PC-9 (cell line): ENCODE results near the gene ERC2. TPM values are rescaled to one million over a fixed set of nuclear protein-coding genes. Genes with fewer than 3 reads are reported as not detected.
A peak's percentile ranks its signal among the peaks of the same experiment; 100 is the strongest.

Experiments used
- BruUV-seq: library from RNA; stranded (reverse); fragments of 400-500 nt; replicated peaks from 2 replicates; lab custom pipeline; 2021; lab: Mats Ljungman, UMichigan
- CTCF ChIA-PET: fragments of 300-600 bp; sonication (Branson Sonifier 250); formaldehyde crosslinking; loops from one replicate; lab custom pipeline; 2022; ENCODE audit warnings: antibody characterized with exemption; lab: Charles Lee
- POLR2A ChIA-PET: fragments of 300-600 bp; sonication (Branson Sonifier 250); formaldehyde crosslinking; loops from one replicate; lab custom pipeline; 2022; ENCODE audit warnings: antibody characterized with exemption; ENCODE audit not compliant: unreplicated experiment; lab: Charles Lee
- DNase-seq, 2 experiments: peaks; one replicate each; pipeline versions ENCODE4 v3.0.0 to v3.0.0-alpha.2; 2015 to 2022; ENCODE audit warnings: mixed read lengths in 1 of 2
- H2AFZ ChIP-seq: fragments of 200-600 bp; sonication (generic); 2 replicates; pipeline ENCODE4 v1.8.1; 2017; ENCODE audit warnings: antibody characterized with exemption
- H3F3A ChIP-seq: fragments of 200-600 bp; sonication (generic); 2 replicates; pipeline ENCODE4 v1.8.1; 2017; ENCODE audit warnings: antibody characterized with exemption, mild to moderate bottlenecking, low read depth; ENCODE audit not compliant: insufficient read depth
- H3K27ac ChIP-seq: fragments of 200-600 bp; sonication (generic); 2 replicates; pipeline ENCODE4 v1.6.1; 2016; ENCODE audit warnings: mixed run types
- H3K27me3 ChIP-seq: fragments of 200-600 bp; sonication (generic); 2 replicates; pipeline ENCODE4 v1.6.1; 2016; ENCODE audit warnings: low read depth, mixed run types; ENCODE audit not compliant: insufficient read depth
- H3K36me3 ChIP-seq: fragments of 200-600 bp; sonication (generic); 2 replicates; pipeline ENCODE4 v1.6.1; 2016; ENCODE audit warnings: low read depth, mixed run types
- H3K4me1 ChIP-seq: fragments of 200-600 bp; sonication (generic); replicated peaks from 2 replicates; pipeline ENCODE4 v1.6.1; 2016; ENCODE audit warnings: mixed run types; ENCODE audit not compliant: insufficient read depth
- H3K4me2 ChIP-seq: fragments of 200-600 bp; sonication (generic); 2 replicates; pipeline ENCODE4 v1.6.1; 2017; ENCODE audit warnings: mixed run types
- H3K4me3 ChIP-seq: fragments of 200-600 bp; sonication (generic); 2 replicates; pipeline ENCODE4 v1.6.1; 2016; ENCODE audit warnings: mixed run types
- H3K79me2 ChIP-seq: fragments of 200-600 bp; sonication (generic); 2 replicates; pipeline ENCODE4 v1.6.1; 2017; ENCODE audit warnings: low read depth, mixed run types
- H3K9me2 ChIP-seq: fragments of 200-600 bp; sonication (generic); 2 replicates; pipeline ENCODE4 v1.8.1; 2017; ENCODE audit warnings: mild to moderate bottlenecking; ENCODE audit not compliant: insufficient read depth
- H3K9me3 ChIP-seq: fragments of 200-600 bp; sonication (generic); 2 replicates; pipeline ENCODE4 v1.8.1; 2016; ENCODE audit warnings: low read depth; ENCODE audit not compliant: insufficient read depth
- H4K20me1 ChIP-seq: fragments of 200-600 bp; sonication (generic); 2 replicates; pipeline ENCODE4 v1.8.1; 2017; ENCODE audit not compliant: insufficient read depth
- EZH2 ChIP-seq: fragments of 200-600 bp; sonication (generic); IDR thresholded peaks from 2 replicates; pipeline ENCODE4 v1.8.0; 2017; ENCODE audit warnings: antibody characterized with exemption, low read depth
- intact Hi-C: fragments of 100-400 bp; cut with micrococcal nuclease; formaldehyde crosslinking; loops from one replicate; pipeline ENCODE4 v1.10.0; 2022; ENCODE audit not compliant: unreplicated experiment
- total RNA-seq: library from RNA; stranded (reverse); gene quantifications from 2 replicates; pipeline ENCODE4 v1.2.3, GENCODE V29; 2021
- TF ChIP-seq, protein P1 (sequence below): fragments of 200-600 bp; sonication (generic); conservative IDR thresholded peaks from 2 replicates; pipeline ENCODE4 v1.6.1; 2017; ENCODE audit warnings: mixed run types, antibody characterized with exemption, mild to moderate bottlenecking, moderate library complexity

The ERC2 gene
- total RNA-seq, 1 experiment from 2014 or later, result 1.4 TPM

DNA sequence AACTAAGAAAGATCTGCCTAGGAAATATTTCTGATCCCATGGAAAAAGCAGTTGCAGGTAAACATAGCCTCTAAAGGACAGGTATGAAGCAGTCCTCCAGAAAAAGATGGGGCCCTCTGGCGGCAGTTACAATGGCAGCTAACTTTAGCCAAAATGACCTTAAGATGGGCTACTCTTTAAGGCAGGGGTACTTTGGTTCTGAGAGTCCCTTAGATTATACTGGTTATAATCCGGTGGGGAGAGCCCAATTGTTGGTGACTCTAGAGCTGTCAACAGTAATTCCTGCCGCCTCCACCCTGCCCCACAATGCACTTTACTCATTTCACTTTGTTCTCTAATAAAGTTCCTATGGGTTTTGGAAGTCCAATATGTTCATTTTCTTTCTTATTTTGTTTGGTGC is 568.4 kb downstream of the ERC2 start:
- TF ChIP-seq EZH2, result no peak
- TF ChIP-seq, protein P1, sequence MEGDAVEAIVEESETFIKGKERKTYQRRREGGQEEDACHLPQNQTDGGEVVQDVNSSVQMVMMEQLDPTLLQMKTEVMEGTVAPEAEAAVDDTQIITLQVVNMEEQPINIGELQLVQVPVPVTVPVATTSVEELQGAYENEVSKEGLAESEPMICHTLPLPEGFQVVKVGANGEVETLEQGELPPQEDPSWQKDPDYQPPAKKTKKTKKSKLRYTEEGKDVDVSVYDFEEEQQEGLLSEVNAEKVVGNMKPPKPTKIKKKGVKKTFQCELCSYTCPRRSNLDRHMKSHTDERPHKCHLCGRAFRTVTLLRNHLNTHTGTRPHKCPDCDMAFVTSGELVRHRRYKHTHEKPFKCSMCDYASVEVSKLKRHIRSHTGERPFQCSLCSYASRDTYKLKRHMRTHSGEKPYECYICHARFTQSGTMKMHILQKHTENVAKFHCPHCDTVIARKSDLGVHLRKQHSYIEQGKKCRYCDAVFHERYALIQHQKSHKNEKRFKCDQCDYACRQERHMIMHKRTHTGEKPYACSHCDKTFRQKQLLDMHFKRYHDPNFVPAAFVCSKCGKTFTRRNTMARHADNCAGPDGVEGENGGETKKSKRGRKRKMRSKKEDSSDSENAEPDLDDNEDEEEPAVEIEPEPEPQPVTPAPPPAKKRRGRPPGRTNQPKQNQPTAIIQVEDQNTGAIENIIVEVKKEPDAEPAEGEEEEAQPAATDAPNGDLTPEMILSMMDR, result peak; percentile 59

DNA sequence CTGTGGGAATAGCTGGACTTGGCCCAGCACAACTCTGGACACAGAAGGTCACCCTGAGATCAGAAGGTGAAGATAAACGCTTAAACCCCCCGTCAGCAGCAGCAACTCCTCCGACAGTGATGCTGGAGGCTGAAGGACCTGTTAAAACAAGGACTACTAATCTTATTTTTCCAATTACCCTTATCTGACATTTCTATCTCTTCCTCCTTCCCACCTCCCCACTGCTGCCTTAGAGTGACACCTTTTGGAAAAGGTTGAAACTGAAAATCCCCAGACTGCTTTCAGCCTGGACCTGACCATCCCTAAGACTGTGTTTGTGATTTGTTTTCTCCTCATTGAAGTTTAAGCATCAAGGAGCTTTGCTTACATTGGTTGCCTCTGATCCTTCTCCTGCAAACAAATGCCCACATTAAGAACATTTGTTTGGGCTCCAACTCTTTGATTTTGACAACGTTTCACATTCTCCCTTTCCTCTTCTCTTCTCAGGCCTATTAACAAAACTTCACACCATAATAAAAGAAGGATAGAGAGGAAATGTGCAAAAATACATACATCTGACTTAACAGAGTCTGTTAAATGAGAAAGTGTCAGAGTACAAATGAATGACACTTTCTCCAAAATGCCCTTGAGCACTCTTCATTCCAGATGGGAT is 570.6 kb downstream of the ERC2 start:
- intact Hi-C loops, result loop anchor here (1.0 to 5.0 kb wide), 9 partner anchors 147 to 1470 kb away; no protein-coding TSS in a partner anchor
- peak; percentile 20 to 45 for DNase-seq
- TF ChIP-seq, protein P1, result peak; percentile 78
- TF ChIP-seq EZH2, result no peak
- no TSS peak for BruUV-seq
- no peaks in the 10 kb centered on the region for H3K27me3 ChIP-seq
- no peaks in the 10 kb centered on the region for H4K20me1 ChIP-seq
- H3K9me2 ChIP-seq, result no peaks in the 10 kb centered on the region
- H3K36me3 ChIP-seq, result no peaks in the 10 kb centered on the region; the same call in 1 of the 2 replicates
- no peak overlapping the region for H3K27ac ChIP-seq
- H3K4me1 ChIP-seq, result peaks cover 9% of the 10 kb centered on the region; the same call in 1 of the 2 replicates
- H3K79me2 ChIP-seq, result no peaks in the 10 kb centered on the region
- H3K9me3 ChIP-seq, result no peaks in the 10 kb centered on the region
- no peaks in the 10 kb centered on the region for H3F3A ChIP-seq
- H3K4me2 ChIP-seq, result 0 out of 2 replicates have a peak overlapping the region, but pooled peaks have one; percentile 8
- CTCF ChIA-PET, result no interaction called here
- no peak overlapping the region for H3K4me3 ChIP-seq
- POLR2A ChIA-PET, result no interaction called here
- no peak overlapping the region for H2AFZ ChIP-seq

More for the DNA sequence above, 568.4 kb downstream of the ERC2 start:
- Histone ChIP-seq H3K4me1 (peaks cover 9% of the 10 kb centered on the region; the same call in 1 of the 2 replicates), H3K4me2 (no peak overlapping the region), H4K20me1 (no peaks in the 10 kb centered on the region), H3K79me2 (no peaks in the 10 kb centered on the region), H3K9me3 (no peaks in the 10 kb centered on the region), H3F3A (no peaks in the 10 kb centered on the region), H3K4me3 (no peak overlapping the region), H2AFZ (no peak overlapping the region), H3K36me3 (no peaks in the 10 kb centered on the region; the same call in 1 of the 2 replicates), H3K27me3 (no peaks in the 10 kb centered on the region), H3K27ac (no peak overlapping the region), H3K9me2 (no peaks in the 10 kb centered on the region)
- no TSS peak for BruUV-seq
- ChIA-PET CTCF (no interaction called here), POLR2A (interaction anchor here (0.7 kb wide), 1 partner anchor 599 kb away, joined by 3 read pairs; no protein-coding TSS in a partner anchor)
- intact Hi-C loops, result loop anchor here (5.0 to 10.0 kb wide), 4 partner anchors 145 to 1473 kb away; no protein-coding TSS in a partner anchor
- DNase-seq, result peak in 1 of 2 experiments; percentile 15

DNA sequence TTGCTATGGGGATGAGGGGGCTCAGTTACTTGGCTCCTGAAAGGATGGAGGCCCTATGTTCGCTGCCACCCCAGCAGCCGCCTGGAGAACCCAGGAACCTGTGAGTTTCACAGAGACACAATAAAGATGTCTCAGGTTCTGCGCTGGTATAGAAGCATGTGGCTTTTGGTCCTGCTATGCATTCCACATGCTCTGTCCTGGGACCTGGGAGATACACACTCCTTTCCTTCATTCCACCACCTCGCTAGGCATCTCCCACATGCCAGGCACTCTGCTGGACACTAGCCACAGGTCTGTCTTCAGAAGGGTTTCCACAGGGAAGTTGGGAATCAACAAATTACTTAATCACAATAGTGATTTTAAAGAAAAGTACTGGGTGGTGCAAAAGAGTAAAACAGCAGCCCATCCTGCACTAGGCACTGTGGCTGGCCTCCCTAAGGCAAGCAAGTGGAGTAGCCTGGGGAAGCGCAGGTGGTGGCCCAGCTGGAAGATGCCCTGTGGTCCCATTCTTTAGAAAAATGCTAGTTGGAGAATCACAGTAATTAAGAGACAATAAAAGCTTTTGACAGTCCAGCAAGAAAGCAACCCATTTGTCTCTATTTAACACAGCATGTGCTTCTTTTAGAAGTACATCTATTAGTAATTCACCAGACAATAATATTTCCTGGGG is 572.2 kb downstream of the ERC2 start:
- intact Hi-C loops, result loop anchor here (5.0 kb wide), 3 partner anchors 356 to 1469 kb away; no protein-coding TSS in a partner anchor
- no peaks in the 10 kb centered on the region for H3F3A ChIP-seq
- no peaks in the 10 kb centered on the region for H3K9me2 ChIP-seq
- peaks cover 9% of the 10 kb centered on the region; the same call in 1 of the 2 replicates for H3K4me1 ChIP-seq
- H4K20me1 ChIP-seq, result no peaks in the 10 kb centered on the region
- BruUV-seq, result no TSS peak
- no peak overlapping the region for H3K27ac ChIP-seq
- no peak for DNase-seq
- no peaks in the 10 kb centered on the region for H3K79me2 ChIP-seq
- no peak overlapping the region for H3K4me2 ChIP-seq
- H3K4me3 ChIP-seq, result no peak overlapping the region
- H3K27me3 ChIP-seq, result no peaks in the 10 kb centered on the region
- no peak overlapping the region for H2AFZ ChIP-seq
- H3K36me3 ChIP-seq, result no peaks in the 10 kb centered on the region; the same call in 1 of the 2 replicates
- CTCF ChIA-PET, result no interaction called here
- POLR2A ChIA-PET, result no interaction called here
- H3K9me3 ChIP-seq, result no peaks in the 10 kb centered on the region
- TF ChIP-seq EZH2, result no peak
- TF ChIP-seq, protein P1, result no peak
